ENCODE results near the gene PSMD5. TPM values are rescaled to one million over a fixed set of nuclear protein-coding genes. Genes with fewer than 3 reads are reported as not detected.

Gene PSMD5
- total and polyA plus RNA-seq, 9 of the 15 experiments (the other 6 are each of a cell fraction or from before 2014, with no cell fraction given), result 46.4 to 148 (median 76.3) TPM

DNA sequence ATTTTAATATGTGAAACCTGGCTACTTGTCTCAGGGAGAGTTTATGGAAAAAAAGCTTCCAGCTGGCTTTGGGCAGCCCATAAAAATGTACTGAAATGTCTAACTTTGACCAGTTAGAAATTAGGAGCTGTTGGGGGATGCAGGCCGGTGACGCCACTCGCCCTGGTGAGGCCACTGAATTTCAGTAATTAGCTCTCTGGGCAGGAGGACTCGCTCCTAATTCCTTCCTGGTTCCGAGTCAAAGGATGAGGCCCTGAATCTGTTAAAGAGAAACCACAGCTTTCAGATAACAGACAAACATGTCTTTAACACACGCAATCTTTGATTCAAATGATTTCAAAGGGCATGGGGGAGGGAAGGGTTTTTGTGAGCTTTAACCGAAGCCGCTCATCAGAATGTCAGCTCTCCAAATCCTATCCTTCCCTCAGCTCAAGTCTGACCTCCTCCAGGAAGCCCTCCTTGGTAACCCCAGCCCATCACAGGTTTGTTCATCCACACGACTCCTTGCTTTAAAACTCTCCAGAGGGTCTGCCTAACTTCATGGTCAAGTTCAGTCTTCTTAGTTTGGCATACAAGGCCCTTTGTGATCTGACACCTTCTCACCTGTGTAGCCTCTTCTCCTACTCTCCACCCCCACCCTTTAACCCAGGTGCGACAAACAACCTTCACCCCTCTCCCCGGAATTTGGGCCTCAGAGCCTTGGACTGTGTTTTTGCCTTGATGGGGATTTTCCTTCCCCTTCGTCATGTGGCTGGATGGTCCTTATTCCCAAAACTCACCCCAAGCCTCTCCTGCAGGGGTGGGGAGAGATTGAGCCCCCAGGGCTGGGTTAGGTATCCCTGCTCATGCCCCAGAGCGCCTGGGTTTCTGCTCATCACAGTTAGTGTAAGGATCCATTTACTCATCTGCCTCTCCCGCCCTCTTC, 47.9 kb upstream of the PSMD5 start:
- CTCF ChIA-PET (ENCODE audit: low intra/inter-chr PET ratio), result no interaction called here
- peak in 2 of 4 experiments; percentile 33 to 38 for DNase-seq (ENCODE audit: extremely low read depth in 1 of 4, low spot score in 3 of 4)
- intact Hi-C loops (cut with micrococcal nuclease), result loop anchor here (1.0 kb wide), 1 partner anchor 9 kb away; no protein-coding TSS in a partner anchor
- H3K27me3 ChIP-seq (ENCODE audit: control insufficient read depth in 2 of 2, insufficient read depth in 2 of 2, low read length in 2 of 2), result no peaks in the 10 kb centered on the region
- H3K27ac ChIP-seq (ENCODE audit: extremely low read depth, low read depth, low read length), result no peak overlapping the region
- FAIRE-seq, result peak; percentile 46
- H3K36me3 ChIP-seq (ENCODE audit: control insufficient read depth, insufficient read depth, low read length), result no peaks in the 10 kb centered on the region
- peaks cover 27 to 42% of the 10 kb centered on the region in 2 experiments for H3K4me1 ChIP-seq (replicated peaks in 1 of 2; ENCODE audit: control insufficient read depth in 2 of 2, insufficient read depth in 2 of 2, low read length in 2 of 2)
- no TSS peak for BruUV-seq (replicated peaks)
- POLR2A ChIA-PET, result interaction anchor here (0.7 to 22.9 kb wide), 8 partner anchors 7 to 46 kb away, joined by 3 to 464 read pairs (median 8); partner anchors contain the start of gene PHF19
- H2AFZ ChIP-seq (ENCODE audit: low read depth, low read length), result peak overlapping the region; percentile 37
- no peaks in the 10 kb centered on the region for H3K9me1 ChIP-seq (ENCODE audit: control insufficient read depth, insufficient read depth, low read length)
- H3K9me3 ChIP-seq (replicated peaks; ENCODE audit: control insufficient read depth, insufficient read depth, low read depth, low read length), result no peaks in the 10 kb centered on the region
- H3K79me2 ChIP-seq (ENCODE audit: control insufficient read depth, insufficient read depth, low read length), result no peaks in the 10 kb centered on the region
- H4K20me1 ChIP-seq (replicated peaks; ENCODE audit: control insufficient read depth, insufficient read depth, low read length), result no peaks in the 10 kb centered on the region
- H3K9ac ChIP-seq (ENCODE audit: insufficient read depth in 1 of 2, low read depth in 2 of 2, low read length in 2 of 2), result peak overlapping the region in 1 of 2 experiments; percentile 7; a peak in 1 of 4 replicates
- H3K4me3 ChIP-seq, result no peak overlapping the region
- ATAC-seq, result no peak
- WGBS (ENCODE audit: insufficient coverage, low coverage, missing lambda C conversion rate), result 51% methylated on average over 14 of the region's 14 CpGs
- in situ Hi-C loops (cut with MboI), result no loop called here
- no peak overlapping the region for H3K4me2 ChIP-seq (ENCODE audit: insufficient read depth, low read length)
- TF ChIP-seq TBL1XR1 (IDR thresholded peaks at IDR 0.05; ENCODE audit: low read length in 2 of 2) (peak in 1 of 2 experiments; percentile 29; a peak in 1 of 4 replicates), NR1H2 (CRISPR knock-in tag; IDR thresholded peaks at IDR 0.05) (no peak), ZNF76 (CRISPR knock-in tag; IDR thresholded peaks at IDR 0.05; ENCODE audit: borderline replicate concordance) (no peak), NFRKB (IDR thresholded peaks at IDR 0.05; ENCODE audit: low read depth) (no peak), JUN (IDR thresholded peaks at IDR 0.05; ENCODE audit: borderline replicate concordance, low read depth, low read length) (peak; percentile 50; the same call in 1 of the 2 replicates), JUN (CRISPR knock-in tag; IDR thresholded peaks at IDR 0.05; ENCODE audit: borderline replicate concordance) (no peak), KDM2B (CRISPR knock-in tag; IDR thresholded peaks at IDR 0.05) (0 out of 2 replicates have a peak, but pooled peaks have one; percentile 57), ELF4 (CRISPR knock-in tag; IDR thresholded peaks at IDR 0.05) (no peak), SMAD1 (IDR thresholded peaks at IDR 0.05; ENCODE audit: low read depth, low read length, partially characterized antibody) (peak; percentile 15), RCOR1 (IDR thresholded peaks at IDR 0.05; ENCODE audit: borderline replicate concordance in 1 of 2, low read depth in 2 of 2, low read length in 2 of 2) (peak in 1 of 2 experiments; percentile 97; a peak in 2 of 4 replicates)
- TF ChIP-seq, protein P1, sequence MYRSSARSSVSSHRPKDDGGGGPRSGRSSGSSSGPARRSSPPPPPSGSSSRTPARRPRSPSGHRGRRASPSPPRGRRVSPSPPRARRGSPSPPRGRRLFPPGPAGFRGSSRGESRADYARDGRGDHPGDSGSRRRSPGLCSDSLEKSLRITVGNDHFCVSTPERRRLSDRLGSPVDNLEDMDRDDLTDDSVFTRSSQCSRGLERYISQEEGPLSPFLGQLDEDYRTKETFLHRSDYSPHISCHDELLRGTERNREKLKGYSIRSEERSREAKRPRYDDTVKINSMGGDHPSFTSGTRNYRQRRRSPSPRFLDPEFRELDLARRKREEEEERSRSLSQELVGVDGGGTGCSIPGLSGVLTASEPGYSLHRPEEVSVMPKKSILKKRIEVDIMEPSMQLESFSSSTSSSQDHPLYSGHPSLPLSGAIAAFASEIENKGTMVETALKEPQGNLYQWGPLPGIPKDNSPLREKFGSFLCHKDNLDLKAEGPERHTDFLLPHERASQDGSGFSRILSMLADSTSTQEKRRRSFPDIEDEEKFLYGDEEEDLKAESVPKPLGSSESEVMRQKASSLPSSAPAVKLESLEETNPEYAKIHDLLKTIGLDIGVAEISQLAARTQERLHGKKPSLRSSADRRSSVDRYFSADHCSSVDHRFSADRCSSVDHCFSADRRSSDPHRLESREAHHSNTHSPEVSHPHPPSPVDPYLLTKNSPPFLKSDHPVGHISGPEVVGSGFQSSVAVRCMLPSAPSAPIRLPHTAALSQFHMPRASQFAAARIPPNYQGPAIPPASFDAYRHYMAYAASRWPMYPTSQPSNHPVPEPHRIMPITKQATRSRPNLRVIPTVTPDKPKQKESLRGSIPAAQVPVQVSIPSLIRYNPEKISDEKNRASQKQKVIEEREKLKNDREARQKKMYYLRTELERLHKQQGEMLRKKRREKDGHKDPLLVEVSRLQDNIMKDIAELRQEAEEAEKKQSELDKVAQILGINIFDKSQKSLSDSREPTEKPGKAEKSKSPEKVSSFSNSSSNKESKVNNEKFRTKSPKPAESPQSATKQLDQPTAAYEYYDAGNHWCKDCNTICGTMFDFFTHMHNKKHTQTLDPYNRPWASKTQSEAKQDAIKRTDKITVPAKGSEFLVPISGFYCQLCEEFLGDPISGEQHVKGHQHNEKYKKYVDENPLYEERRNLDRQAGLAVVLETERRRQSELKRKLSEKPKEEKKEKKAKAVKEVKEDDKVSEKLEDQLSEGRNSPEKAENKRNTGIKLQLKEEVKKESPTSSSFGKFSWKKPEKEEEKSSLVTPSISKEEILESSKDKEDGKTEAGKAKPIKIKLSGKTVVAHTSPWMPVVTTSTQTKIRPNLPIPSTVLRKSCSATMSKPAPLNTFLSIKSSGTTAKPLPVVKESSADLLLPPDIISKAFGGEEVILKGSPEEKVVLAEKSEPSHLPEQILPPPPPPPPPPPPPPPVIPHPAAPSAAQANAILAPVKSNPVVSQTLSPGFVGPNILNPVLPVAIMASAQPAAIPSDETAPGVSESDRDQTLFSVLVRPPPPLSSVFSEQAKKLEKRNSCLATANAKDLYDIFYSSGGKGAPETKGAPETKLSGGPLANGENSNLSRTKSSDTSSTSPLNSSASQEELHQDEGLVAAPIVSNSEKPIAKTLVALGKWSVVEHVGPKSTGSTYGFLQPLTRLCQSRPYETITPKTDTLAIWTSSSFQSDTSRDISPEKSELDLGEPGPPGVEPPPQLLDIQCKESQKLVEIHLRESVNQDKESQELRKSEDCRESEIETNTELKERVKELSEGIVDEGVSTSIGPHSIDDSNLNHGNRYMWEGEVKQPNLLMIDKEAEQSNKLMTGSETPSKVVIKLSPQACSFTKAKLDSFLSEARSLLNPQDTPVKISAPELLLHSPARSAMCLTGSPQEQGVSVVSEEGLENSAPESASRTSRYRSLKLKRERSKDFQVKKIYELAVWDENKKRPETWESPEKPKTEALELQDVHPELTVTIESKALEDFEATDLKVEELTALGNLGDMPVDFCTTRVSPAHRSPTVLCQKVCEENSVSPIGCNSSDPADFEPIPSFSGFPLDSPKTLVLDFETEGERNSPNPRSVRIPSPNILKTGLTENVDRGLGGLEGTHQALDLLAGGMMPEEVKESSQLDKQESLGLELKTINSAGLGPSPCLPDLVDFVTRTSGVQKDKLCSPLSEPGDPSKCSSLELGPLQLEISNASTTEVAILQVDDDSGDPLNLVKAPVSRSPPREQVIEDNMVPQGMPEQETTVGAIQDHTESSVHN (IDR thresholded peaks at IDR 0.05; ENCODE audit: borderline replicate concordance in 1 of 2, low read depth in 1 of 2), result no peak
